GM15510 (cell line): Measurements from ENCODE around the gene LIN54.
A peak's percentile ranks its signal among the peaks of the same experiment; 100 is the strongest.

Source experiments
- POLR2A ChIP-seq: IDR thresholded peaks from 3 replicates; pipeline ENCODE4 v1.6.1; 2011; ENCODE audit warnings: borderline replicate concordance; ENCODE audit not compliant: insufficient read length; ENCODE audit errors: extremely low read depth

Gene LIN54

DNA sequence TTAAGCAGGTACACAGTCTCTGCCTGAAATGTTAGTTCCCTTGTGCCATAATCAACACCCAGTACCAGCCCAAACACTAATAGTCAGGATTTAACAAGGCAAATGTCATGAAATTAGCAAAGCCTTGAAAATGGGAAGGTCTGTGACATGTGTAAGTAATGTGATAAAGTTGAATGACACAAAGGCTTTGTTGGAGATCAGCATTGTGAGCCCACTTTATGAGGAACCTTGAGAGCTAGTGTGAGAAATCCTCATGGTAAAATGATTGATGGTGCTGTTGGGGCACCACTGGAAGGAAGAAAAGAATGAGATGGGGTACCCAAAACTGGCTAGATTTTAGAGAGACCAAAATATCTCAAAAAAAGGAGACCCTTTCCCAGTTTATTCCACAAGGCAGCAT is 3.3 kb upstream of the LIN54 start:
- TF ChIP-seq POLR2A = no peak

DNA sequence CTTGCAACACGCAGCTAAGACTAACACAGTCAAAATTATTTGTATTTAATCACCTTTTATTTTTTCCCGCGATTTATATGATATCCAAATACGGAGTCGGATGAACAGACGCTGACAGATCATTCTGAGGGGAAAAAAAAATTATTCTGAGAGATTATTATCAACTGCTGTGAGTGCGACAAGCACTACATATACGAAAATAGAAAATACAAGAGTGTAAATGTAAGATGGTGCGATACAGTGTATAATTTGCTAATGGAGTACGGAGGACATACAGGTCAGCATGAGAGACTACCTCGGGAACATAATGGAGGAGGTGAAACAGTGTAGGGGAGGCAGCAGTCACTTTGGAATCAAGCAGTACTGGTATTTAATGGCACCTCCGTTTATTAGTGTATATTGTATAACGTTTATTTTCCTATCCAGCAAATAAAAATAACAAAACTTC is 2.8 kb upstream of the LIN54 start:
- no peak for TF ChIP-seq POLR2A

DNA sequence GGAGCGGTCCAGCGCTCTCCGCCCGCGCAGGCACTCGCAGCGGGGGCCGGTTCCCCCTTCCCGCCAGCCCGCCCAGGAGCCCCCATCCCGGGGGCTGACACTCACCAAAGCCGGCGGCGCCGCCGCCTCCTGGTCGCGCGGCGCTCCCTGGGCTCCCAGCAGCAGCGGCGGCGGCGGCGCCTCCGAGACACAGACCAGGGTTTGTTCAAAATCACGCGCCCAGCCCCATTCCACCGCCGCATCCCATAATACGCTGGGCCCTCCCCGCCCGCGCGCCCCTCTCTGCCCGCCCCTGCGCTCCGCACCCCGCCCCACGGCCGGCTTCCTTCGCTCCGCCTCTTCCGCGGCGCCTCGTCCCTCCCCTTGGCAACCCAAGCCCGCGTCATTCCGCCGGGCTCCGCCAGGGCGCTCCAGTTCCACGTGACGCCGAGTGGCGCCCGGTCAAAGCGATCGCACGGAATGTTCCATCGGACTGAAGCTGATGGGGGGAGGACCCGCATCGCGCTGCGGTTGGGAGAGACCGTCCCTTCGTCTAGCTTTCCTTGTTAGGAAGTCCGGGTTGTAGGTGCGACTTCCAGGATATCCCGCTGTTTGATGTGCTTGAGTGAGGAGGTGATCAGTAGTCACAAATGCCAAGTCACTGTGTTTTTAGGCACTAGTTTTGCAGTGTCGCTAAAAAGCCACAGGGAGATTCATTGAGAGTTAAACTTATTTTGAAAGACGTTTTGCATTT is 2.2 kb upstream of the LIN54 start:
- peak; percentile 64 for TF ChIP-seq POLR2A

DNA sequence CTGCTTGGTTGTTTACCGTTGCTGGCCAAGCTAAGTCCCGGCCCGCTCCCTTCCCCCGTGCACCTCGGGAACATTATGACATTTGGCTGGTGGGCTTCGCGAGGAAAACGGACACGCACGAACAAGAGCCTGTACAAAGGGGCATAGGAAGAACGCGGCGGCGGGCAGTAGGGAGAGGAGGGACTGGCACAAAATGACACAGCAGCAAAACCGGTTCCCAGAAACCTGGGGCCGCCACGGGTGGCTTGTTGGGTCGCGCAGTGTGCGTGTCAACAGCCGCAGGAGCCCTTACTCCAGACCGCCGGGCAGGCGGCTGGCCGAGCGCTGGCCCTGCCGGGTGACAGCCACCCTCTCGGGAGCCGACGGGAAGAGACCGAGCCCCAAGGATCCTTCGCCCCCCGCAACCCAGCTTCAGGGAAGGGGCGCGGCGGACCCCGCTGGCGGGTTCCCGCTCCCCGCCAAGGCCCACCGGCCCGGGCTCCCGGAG is 1.6 kb upstream of the LIN54 start:
- no peak for TF ChIP-seq POLR2A

DNA sequence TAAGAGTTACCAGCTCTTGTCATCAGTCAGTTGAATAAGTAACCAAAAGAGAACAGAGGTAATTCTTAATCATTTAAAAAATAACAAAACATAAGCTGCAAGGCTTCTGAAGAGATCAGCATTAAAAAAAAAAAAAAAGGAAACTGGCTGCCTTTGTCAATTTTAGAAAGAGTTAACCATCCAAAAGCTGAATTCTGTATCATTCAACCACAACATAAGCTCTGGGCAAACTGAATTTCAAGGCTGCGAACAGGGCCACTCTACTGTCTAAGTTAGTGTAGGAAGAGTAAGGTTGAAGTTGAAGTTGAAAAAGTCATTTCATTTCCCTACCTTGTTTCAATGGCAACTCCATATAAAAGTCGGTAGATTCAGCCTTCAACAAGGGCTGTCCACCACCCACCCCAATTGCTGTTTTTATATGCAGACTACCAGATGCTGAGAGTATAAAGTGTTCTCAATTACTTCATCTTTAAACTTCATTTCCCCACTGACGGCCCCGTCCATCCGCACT is 1.1 kb upstream of the LIN54 start:
- no peak for TF ChIP-seq POLR2A

DNA sequence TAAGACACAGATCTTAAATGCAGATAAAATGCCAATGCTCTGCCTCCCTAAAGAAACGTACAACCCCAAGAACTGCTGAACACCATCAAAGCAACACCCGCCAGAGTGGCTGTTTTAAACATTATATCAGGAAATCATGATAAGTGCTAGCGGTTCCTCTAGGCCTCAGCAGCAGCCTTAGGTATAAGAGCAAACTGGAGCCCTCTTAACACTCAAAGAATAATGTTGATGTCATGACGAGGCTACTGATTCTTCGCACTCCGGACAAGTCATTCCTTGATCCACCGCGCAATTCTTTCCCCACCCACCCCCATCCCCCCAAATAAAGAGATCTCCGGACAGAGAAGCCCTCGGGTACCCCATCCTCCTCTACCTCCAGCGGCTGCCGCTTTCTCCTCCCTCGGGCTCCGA is 507 bp downstream of the LIN54 start:
- TF ChIP-seq POLR2A = no peak

DNA sequence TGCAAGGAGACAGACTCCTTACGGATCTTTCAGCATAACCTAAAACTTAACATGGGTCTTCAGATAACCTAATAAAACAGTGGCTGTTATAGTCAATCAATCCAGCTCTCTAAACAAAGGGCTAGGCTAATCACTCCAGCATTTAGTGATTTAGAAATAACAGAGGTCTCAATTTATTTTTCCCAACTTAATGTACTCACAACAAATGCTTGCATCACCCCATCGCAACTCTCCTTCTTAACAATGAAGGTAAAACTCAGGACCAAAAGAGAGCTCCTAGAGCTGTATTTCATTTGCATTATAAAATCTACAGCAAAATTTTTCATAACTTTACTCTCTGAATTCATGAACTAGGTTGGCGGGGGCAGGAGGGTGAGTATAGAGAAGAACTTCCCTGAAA is 1.1 kb downstream of the LIN54 start:
- no peak for TF ChIP-seq POLR2A

DNA sequence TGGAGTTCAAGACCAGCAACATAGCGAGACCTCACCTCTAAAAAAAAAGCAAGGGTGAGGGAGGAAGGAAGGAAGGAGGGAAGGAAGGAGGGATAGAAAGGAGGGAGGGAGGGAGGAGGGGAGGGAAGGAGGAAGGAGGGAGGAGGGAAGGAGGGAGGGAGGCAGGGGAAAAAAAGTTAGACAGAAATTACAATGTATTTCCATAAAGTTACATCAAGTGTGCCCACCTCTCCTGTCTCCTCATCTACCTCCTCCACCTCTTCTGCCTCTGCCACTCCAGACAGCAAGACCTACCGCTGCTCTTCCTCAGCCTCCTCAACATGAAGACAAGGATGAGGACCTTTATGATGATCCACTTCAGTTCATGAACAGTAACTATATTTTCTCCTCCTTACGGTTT is 8.3 kb downstream of the LIN54 start:
- TF ChIP-seq POLR2A = no peak

DNA sequence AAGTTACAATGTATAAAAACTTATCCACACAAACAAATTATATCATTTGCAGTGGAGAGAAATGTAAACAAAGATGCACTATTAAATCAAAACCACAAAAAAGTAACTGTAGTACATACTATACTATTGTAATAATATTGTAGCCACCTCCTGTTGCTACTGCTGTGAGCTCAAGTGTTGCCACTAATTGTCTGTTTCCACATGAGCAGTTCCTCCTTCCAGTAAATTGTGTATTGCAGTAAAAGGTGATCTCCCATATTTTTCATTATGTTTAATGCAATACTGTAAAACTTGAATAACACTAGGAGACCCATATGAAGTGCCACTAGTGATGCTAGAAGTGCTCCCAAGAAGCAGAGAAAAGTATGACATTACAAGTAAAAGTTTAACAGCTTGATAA is 11.7 kb downstream of the LIN54 start:
- no peak for TF ChIP-seq POLR2A

DNA sequence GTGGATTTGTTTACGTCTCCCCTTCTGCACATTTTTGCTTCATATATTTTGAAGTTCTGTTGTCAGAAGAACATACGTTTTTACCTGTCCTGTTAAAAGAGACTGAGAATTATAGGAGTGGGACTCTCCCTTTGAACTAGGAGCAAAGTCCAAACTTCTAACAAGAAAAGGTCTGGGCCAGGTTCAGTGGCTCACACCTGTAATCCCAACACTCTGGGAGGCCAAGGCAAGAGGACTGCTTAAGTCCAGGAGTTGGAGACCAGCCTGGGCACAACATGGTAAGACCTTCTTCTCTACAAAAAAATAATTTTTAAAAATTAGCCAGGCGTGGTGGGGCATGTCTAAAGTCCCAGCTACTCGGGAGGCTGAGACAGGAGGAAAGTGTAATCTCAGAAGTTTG is 15.8 kb downstream of the LIN54 start:
- TF ChIP-seq POLR2A = no peak

DNA sequence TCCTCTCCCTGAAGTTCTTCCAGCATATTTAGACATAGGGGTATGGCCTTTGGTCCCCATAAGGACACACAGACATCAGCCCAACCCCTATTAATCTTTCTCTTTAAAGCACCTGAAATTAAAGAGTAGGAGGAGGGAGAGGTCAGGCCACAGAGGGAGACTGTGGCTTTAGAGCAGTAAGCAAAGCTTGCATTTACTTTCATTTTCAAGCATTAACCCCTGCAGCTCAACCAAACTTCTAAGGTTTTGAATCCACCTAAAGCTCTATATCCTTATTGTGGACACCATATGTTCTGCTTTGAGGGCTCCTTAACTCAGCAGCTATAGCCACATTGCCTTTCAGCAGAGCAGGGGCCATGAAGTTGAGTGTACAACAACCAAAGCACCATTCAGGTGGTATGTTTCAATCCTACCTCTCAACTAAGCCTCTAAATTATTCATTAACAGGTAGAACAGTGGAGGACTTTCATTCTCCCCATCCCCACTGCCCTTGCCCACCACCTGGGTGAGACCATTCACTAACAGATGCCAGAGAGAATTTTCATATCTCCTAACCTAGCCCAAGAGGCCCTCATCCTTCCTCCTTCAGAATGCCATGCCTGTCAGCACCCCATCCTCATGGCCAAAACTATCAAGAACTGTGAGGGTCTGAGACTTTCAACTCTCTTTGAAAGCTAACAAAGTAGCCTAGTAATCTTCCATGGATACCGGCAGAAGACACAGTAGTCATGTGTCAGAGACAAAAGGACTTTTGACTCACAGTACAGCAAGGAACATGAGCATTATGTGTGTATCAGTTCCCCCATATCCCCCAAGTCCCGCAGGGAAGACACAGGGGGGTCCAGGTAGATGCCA is 20.8 kb downstream of the LIN54 start:
- TF ChIP-seq POLR2A = no peak

DNA sequence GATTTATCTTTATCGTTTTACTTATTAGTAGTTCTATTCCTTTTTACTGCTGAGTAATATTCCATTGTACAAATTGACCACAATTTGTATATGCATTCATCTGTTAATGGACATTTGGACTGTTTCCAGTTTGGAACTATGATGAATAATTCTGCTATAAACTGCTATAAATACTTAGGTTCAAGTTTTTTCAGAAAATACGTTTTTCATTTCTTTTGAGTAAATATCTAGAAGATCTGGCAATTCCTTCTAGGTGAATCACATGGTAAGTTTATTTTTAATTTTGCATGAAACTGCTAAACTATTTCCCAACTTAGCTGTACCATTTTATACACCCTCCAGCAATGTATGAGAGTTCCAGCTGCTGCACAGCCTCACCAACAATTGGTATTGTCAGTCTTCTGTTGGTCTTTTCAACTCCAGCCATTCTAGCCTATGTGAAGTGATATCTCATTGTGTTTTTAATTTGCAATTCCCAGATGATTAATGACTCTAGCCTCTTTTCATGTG is 22.2 kb downstream of the LIN54 start:
- TF ChIP-seq POLR2A = no peak

DNA sequence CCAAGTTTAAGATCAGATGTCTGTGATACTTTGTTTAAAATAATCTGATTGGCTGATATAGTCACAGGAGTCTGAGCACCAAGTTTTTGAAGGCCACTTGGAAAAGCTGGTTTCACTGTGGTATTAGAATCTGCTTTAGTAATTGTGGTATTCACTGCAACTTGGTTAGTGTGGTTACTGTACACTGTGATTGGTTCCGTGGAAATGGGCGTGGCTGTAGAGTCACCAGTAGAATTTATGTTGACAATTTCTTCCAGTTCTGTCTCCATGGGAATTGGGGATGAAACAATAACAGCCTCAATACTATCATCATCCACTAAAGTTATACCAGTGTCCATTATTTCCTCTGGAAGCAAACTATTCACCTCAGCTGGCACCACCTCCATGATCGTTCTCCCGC is 26.2 kb downstream of the LIN54 start:
- TF ChIP-seq POLR2A = no peak

DNA sequence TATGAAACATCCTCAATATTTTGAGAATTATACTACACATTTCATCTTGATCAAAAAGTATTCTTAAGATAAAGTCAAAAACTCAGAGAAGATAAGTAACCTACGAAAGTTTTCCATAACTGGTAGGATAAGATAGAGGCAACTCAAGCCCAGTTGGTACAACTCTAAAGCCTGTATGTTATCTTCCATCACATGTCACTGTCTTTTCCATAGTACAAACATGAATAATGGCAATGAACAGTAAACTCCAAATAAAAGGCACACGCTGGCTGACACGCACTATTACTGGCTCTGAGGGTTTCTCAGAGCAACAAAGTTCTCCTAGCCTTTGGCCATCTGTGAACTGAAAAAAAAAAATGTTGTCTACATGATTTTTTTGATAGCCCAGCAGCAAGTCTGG is 27.2 kb downstream of the LIN54 start:
- no peak for TF ChIP-seq POLR2A

DNA sequence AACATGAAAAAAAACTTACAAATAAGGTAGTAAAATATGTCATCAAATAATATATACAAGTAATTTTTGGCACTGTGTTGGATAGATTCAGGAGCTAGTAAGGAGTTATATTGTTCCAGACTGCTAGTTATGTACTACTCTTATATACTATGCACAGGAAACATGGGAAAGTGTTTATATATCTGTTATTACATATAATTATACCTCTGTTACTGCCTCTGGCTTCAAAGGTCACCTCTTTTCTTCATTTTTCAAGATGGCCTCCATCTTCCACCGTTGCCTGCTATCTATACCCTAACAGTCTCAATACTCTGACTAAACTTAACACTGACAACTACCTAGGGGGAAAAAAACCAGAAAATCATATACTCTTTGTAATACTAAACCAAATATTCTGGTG is 29.5 kb downstream of the LIN54 start:
- no peak for TF ChIP-seq POLR2A

DNA sequence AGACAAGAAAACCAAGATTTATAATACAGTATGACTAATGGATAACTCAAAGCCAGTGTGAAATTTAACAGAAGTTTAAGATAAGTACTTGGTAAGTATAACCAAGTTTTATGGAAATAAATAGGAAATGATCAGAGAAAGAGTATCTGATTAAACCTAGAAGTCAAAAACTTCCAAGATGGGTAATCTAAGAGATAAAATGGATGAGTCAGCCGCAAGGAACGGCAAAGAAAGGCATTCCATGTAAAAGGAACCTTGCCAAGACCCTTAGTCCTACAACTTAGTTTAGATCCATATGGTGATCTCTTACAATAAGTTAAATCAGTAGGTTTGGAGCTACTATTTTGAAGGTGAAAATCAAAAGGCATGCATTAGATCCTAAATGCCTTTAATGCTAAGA is 34.8 kb downstream of the LIN54 start:
- TF ChIP-seq POLR2A = no peak

DNA sequence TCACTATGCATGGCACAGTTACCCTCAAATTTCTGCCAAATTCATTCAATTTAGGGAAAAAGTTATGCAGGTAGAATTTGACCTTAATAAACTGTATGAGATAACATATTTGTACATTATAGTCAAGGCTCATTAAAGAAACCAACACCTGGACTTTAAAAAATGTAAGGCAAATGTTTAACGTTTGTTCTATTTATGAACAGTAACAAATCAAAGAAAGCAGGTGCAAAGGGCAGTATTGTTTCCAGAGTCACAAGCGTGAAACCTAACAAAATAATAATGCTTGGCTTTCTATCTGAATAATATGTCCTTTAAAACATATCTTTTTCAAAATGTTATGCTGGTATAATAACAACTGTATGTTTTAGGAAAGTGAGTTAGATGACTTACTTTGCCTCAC is 41.2 kb downstream of the LIN54 start:
- no peak for TF ChIP-seq POLR2A

DNA sequence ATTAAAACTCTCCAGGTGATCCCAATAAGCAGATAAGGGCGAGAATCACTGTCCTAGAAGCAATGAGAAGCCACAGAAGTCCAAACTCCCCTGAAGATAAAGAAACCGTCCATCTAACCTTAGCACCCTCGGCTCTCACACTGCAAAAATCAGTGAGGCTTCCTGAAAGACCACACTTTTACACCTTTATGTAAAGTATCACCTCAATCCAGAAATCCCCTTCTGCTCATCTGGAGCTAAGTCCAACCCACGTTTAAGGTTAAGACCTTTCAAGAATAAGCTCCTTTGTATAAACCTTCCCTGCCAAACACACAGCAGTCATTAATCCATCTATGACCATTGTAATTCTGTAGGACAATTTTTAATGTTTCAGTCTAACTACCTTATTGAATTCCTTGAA is 41.7 kb downstream of the LIN54 start:
- no peak for TF ChIP-seq POLR2A
